A673 (cell line): ENCODE results near the gene GRID1. TPM values are rescaled to one million over a fixed set of nuclear protein-coding genes. Genes with fewer than 3 reads are reported as not detected.

Source experiments
- BruUV-seq: library from RNA; stranded (reverse); fragments of 400-500 nt; replicated peaks from 2 replicates; lab custom pipeline; 2021; lab: Mats Ljungman, UMichigan
- CTCF ChIA-PET: fragments of 300-600 bp; sonication (Branson Sonifier 250); formaldehyde crosslinking; loops from one replicate; lab custom pipeline; 2022; ENCODE audit warnings: antibody characterized with exemption; lab: Charles Lee
- POLR2A ChIA-PET: fragments of 300-600 bp; sonication (Branson Sonifier 250); formaldehyde crosslinking; loops from one replicate; lab custom pipeline; 2022; ENCODE audit warnings: antibody characterized with exemption; ENCODE audit not compliant: low non-redundant PET; lab: Charles Lee
- DNase-seq: peaks from one replicate; pipeline ENCODE4 v3.0.0-alpha.2; 2015; ENCODE audit warnings: low spot score
- H3K27ac ChIP-seq: fragments of 200-600 bp; sonication (generic); 2 replicates; pipeline ENCODE4 v1.5.1; 2016; ENCODE audit warnings: mixed run types, low read depth, mild to moderate bottlenecking, mixed read lengths, antibody characterized with exemption, low read length; ENCODE audit not compliant: poor library complexity, severe bottlenecking
- H3K27me3 ChIP-seq: fragments of 200-600 bp; sonication (generic); replicated peaks from 2 replicates; pipeline ENCODE4 v1.6.1; 2017; ENCODE audit warnings: mixed run types, low read depth, mild to moderate bottlenecking, mixed read lengths, antibody characterized with exemption, low read length; ENCODE audit not compliant: insufficient read depth, poor library complexity
- H3K36me3 ChIP-seq: fragments of 200-600 bp; sonication (generic); 2 replicates; pipeline ENCODE4 v1.6.1; 2016; ENCODE audit warnings: mixed run types, mild to moderate bottlenecking, mixed read lengths, antibody characterized with exemption, low read length; ENCODE audit not compliant: insufficient read depth, poor library complexity, severe bottlenecking
- H3K4me1 ChIP-seq: fragments of 200-600 bp; sonication (generic); 2 replicates; pipeline ENCODE4 v1.6.1; 2017; ENCODE audit warnings: mixed run types, mild to moderate bottlenecking, mixed read lengths, antibody characterized with exemption, low read length; ENCODE audit not compliant: insufficient read depth, poor library complexity, severe bottlenecking
- H3K4me3 ChIP-seq: fragments of 200-600 bp; sonication (generic); 2 replicates; pipeline ENCODE4 v1.5.1; 2016; ENCODE audit warnings: low read depth, mixed run types, mild to moderate bottlenecking, mixed read lengths, low read length; ENCODE audit not compliant: poor library complexity, severe bottlenecking
- H3K9me3 ChIP-seq: fragments of 200-600 bp; sonication (generic); 2 replicates; pipeline ENCODE4 v1.6.1; 2016; ENCODE audit warnings: mixed run types, low read depth, mild to moderate bottlenecking, mixed read lengths, antibody characterized with exemption, low read length; ENCODE audit not compliant: poor library complexity, severe bottlenecking
- CTCF ChIP-seq: fragments of 300-800, 200-600 bp; sonication (generic); conservative IDR thresholded peaks from 2 replicates; pipeline ENCODE4 v1.5.1; 2017; ENCODE audit warnings: low read depth, mild to moderate bottlenecking, antibody characterized with exemption, low read length, moderate library complexity, mixed read lengths
- EZH2 ChIP-seq: fragments of 200-600 bp; sonication (generic); IDR thresholded peaks from 2 replicates; pipeline ENCODE4 v1.6.1; 2017; ENCODE audit warnings: borderline replicate concordance, low read depth, mild to moderate bottlenecking, mixed read lengths, antibody characterized with exemption, low read length; ENCODE audit not compliant: poor library complexity, severe bottlenecking
- intact Hi-C: fragments of 100-400 bp; cut with micrococcal nuclease; formaldehyde crosslinking; loops from one replicate; pipeline ENCODE4 v1.10.0; 2022; ENCODE audit not compliant: unreplicated experiment
- total RNA-seq: library from RNA; stranded (reverse); gene quantifications from 2 replicates; pipeline ENCODE4 v1.2.3, GENCODE V29; 2021

Gene GRID1
- total RNA-seq, 1 experiment from 2014 or later = not detected

GRCh38 chr10:86022906-86023305, 343.7 kb downstream of the GRID1 start:
- Histone ChIP-seq H3K4me1 (no peaks in the 10 kb centered on the region), H3K4me3 (no peak overlapping the region), H3K9me3 (no peaks in the 10 kb centered on the region), H3K36me3 (no peaks in the 10 kb centered on the region), H3K27me3 (no peaks in the 10 kb centered on the region), H3K27ac (no peak overlapping the region)
- BruUV-seq = no TSS peak
- ChIA-PET POLR2A (no interaction called here), CTCF (no interaction called here)
- TF ChIP-seq CTCF (no peak), EZH2 (no peak)
- intact Hi-C loops = no loop called here
- no peak for DNase-seq

DNA sequence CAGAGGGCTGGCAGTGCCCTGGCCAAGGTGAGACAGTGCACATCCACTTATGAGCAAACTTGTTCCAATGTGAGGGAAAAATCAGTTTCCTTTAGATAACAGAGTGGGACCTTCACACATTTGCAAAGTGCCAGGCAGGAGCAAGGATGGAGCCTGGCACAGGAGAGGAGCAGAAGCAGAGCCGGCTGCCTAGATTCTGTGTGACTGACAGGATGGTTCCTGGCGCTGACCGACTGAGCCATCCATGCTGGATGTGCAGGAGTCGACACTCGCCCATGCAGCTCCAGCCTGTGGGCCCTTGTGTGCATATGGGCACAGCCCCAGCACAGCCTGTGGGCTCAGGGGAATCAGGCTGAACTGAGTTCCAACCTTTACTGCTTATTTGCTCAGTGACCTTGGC, 346.5 kb downstream of the GRID1 start:
- DNase-seq = no peak
- no TSS peak for BruUV-seq
- no peaks in the 10 kb centered on the region for H3K9me3 ChIP-seq
- H3K4me1 ChIP-seq = no peaks in the 10 kb centered on the region
- CTCF ChIA-PET = no interaction called here
- TF ChIP-seq EZH2 (no peak), CTCF (no peak)
- POLR2A ChIA-PET = no interaction called here
- no peak overlapping the region for H3K4me3 ChIP-seq
- H3K27ac ChIP-seq = no peak overlapping the region
- H3K27me3 ChIP-seq = peaks cover 7% of the 10 kb centered on the region
- intact Hi-C loops = no loop called here
- H3K36me3 ChIP-seq = no peaks in the 10 kb centered on the region

GRCh38 chr10:86019141-86019540, 347.5 kb downstream of the GRID1 start:
- H3K36me3 ChIP-seq = no peaks in the 10 kb centered on the region
- POLR2A ChIA-PET = no interaction called here
- DNase-seq = no peak
- H3K4me1 ChIP-seq = no peaks in the 10 kb centered on the region
- no peak overlapping the region for H3K27ac ChIP-seq
- no peak overlapping the region for H3K4me3 ChIP-seq
- CTCF ChIA-PET = no interaction called here
- BruUV-seq = no TSS peak
- TF ChIP-seq EZH2 (no peak), CTCF (no peak)
- H3K9me3 ChIP-seq = no peaks in the 10 kb centered on the region
- H3K27me3 ChIP-seq = peaks cover 10% of the 10 kb centered on the region
- intact Hi-C loops = no loop called here
